ENCODE measurements around the gene RING1.
A peak's percentile ranks its signal among the peaks of the same experiment; 100 is the strongest.

Gene RING1

DNA sequence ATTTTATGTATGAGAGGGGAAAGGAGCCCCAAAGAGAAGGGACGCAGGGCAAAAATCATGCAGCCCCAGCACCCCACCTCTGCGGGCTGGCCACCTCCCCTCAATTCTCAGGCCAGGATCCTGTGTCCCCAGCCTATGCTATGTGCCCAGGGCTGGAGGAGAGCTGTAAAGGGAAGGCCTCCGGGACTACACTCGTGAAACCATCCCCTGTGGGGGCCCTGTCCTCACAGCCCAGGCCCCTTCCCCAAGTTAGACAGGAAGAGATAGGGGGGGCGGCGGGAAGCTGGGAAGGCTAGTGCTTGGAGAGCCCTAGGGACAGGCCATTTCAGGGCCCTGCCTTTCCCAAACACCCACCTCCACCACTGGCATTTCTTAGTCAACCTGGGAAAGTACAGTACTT is 14.7 kb upstream of the RING1 start:
- no peak for DNase-seq

DNA sequence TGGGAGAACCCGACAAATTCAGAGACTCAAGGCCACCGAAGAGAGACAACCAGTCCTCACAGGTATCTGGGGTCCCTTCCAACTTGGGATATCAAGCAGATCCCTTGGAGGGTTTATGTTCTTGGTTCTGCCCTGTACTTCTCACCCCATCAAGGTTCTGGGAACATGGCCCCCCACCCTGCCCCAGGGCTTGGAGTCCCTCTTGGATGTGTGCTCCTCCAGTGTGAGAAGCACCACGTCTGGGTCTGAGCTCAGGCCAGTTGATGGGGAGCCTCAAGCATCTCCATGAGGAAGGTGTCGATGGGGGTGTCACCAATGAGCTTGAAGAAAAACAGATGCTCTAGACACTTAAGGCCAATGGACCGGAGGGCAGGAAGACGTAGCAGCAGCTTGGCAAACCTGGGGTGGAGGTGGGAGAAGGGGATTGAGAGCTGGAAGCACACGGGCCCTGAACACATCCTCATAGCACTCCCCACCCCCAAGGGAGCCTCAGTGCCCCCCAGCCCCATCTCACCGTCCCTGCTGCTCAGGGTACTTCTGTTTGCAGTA is 13.8 kb upstream of the RING1 start:
- no peak for DNase-seq

DNA sequence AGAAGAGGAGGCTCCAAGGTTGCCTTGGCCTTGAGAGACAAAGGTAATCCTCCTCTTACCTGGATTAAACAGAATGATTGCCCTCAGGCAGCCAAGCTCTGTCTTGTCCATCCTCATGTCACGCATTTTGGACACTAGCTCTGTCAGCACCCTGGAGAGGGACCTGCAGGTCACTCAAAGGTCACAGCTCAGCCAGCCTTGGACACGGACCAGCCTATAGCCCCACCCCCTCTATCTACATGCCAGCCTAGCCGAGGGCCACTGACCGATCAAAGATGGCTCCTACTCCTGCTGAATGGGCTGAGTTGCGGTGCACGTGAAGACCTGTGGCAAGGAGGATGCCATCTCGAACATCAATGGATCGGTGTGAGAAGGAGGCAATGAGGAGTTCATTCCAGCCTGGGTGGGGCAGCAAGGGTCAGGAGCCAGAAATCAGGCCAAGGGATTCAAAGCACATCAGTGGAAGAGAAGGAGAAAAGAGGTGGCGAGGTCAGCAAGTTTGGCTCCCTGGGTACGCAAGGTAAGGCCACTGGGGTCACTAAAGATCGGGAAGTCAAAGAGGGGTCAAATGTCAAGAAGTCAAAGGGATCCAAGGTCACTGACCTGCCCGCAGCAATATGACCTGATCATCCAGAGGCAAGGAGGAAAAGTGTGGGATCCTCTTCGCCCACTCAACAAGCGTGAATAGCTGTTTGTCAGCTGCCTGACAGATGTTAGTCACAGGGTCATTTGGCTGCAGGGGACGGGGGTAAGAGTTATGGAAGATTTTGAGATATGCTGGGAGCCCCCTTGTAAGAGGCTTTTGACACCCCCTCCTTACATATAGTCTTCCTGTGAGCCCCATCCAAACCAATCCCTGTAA is 12.8 kb upstream of the RING1 start:
- no peak for DNase-seq

DNA sequence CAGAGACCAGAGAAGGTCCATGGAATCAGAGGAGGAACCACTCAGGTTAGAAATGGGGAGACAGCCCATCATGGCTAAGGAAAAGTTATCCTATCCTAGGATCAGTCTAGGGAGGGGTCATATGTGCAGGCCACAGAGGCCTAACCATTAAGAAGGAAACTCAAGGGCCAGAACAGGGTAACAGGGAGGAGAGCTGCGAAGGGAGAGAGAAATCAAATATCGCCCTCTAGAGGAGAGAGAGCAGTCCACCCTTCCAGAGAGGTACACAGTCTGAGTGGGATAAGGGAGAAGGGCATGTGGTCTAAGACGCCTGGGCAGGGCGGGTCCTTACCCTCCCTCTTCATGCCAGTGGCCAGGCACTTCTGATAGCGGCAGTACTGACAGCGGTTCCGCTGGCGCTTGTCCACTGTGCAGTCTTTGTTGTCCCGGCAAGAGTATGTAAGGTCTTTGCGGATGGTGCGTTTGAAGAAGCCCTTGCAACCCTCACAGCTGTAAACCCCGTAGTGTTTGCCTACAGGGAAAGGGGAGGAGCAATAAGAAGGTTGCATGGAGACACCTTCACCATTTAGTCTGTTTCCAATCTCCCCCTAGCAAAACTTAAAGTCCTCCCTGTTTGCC is 10.8 kb upstream of the RING1 start:
- DNase-seq, result peak; percentile 30

DNA sequence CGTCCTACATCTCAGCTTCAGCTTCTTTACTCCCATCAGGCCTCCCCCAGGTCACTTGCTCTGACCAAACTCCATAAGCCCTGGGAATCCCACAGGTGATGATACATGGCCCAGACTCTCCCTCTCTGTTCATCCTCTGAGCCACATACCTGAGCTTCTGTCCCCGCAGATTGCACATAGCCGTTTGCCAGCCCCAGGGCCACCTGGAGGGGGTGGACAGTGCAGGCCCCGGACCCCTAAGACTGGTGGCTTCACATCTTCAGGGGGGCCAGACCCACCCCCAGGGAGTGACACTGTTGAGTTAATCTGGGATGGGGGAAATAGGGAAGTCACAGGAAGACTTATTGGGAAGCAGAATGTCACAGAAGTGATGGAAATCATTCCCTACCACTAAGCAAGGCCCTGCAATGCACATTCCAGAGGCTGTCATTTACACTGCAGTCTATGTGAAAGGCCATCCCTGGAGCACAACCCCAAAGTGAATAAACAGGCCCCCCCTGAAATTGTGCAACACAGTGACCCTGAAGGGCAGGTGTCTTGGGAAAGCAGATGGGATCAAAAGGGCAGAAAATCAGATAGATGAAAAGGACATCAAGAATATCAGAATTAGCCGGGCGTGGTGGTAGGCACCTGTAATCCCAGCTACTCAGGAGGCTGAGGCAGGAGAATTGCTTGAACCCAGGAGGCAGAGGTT is 10.0 kb upstream of the RING1 start:
- DNase-seq, result no peak

DNA sequence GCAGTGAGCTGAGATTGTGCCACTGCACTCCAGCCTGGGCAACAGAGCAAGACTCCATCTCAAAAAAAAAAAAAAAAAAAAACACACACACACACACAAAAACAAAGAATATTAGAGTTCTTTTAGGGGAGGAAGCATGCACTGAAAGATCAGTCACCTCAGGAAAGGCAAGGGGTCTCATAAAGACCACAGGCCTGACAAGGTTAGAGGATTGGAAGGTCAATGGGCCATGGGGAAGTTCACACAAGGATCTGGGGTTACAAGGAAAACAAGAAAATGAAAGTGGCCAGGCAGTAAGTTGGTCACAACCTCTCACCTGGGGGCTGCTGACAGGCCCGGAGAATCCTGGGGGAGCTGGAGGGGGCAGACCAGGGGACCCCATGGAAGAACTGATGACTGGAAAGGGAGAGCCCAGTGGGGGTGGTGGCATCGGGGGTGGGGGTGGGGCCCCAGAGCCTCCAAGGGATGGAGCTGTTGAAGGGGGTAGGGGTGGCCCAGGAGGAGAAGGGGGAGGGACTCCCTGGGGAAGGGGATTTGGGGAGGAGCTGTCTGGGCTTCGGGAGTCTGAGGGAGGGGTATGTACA is 9.4 kb upstream of the RING1 start:
- no peak for DNase-seq

DNA sequence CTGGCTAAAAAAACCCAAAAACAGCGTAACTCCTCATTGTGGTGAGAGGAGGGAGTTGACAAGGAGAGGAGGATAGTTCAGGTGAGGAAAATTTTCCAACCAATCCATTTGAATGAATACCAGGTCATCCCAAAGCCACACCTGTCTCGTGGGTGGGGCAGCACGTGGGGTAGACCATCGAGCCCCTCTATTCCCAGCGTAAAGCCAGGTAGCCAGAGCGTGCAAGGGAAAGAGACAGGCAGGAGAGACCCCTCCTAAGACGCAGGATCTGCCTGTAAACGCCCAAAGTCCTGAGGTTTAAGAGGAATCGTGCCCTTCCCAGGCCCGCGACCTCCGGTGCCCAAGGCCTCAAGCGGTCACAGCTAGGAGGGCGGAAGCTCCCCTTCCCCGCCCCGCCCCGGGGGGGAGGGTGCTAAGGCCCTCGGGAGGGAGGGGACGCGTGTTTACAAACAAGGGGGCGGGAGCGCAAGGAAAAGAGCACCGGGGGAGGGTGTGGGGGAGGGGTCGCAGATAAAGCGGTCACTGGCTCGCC is 8.5 kb upstream of the RING1 start:
- DNase-seq, result no peak

DNA sequence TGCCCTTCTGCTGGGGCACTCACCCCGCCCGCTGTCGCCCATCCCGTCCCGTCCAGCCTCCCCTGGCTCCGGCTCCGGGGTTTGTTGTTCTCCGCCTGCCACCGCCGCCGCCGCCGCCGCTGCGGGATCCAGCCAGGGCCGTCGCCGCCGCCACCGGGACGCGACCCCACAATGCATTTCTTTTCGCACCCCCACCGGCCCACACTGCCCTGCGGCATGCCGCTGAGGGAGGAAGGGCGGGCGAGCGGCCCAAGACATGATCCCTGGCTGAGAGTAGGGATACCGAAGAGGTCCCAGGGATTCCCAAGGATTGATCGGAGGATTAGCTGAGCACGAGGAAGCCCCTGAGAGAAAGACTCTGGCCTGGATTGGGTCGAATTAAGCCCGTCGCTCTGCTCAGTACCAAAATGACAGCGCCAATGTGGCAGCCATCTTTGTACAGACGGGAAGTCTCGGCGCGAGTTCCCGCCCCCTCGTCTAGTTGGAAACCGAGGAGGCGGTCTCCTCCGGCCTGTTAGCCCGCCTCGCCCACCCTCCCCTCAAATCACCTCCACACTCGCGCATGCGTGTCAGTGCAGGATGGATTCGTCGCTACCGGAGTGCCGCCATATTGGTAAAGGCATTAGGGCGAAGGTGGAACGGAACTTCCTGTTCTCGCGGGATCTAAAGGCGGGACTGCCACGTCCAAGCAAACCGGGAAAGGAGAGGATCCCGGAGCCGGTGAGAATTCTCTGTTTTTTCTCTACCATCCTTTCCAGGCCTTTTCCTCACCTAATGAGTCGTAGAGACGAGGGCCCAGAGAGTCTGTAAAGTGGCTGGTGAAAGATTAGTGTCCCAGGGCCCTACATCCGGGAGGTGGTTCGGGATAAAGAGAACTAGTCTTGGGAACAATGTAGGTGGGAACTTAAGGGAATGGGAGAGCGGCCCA is 7.8 kb upstream of the RING1 start, which contains the start of the genes RXRB and SLC39A7:
RXRB (minus strand) TSS at position 447 of the 928 bp plus-strand sequence; CDS start at position 258, 189 bp downstream.
SLC39A7 (plus strand) TSS at position 649 of the 928 bp plus-strand sequence. CDS start 379 bp downstream, outside the sequence.
- DNase-seq, result peak; percentile 92

DNA sequence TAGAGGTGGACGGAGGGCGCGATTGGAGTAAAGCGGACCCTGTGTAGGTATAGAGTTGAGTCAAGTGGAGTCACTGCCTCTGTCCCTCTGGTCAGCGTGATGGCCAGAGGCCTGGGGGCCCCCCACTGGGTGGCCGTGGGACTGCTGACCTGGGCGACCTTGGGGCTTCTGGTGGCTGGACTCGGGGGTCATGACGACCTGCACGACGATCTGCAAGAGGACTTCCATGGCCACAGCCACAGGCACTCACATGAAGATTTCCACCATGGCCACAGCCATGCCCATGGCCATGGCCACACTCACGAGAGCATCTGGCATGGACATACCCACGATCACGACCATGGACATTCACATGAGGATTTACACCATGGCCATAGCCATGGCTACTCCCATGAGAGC is 7.2 kb upstream of the RING1 start:
- no peak for DNase-seq

DNA sequence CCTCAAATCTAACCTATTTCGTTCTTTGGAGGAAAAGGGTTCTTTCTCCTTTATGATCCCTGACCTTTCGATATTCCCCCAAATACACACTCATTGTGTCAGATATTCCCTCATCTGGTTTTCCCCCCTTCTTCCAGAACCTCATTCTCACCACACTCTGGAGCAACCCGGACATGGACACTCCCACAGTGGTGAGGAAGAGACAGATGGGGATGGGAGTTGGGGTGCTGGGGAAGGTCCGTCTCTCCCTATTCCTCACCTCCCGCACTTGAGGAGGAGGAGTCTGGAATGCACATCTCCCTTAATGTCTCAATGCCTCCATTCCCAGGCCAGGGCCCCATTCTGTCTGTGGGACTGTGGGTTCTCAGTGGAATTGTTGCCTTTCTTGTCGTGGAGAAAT is 6.4 kb upstream of the RING1 start:
- DNase-seq, result no peak

DNA sequence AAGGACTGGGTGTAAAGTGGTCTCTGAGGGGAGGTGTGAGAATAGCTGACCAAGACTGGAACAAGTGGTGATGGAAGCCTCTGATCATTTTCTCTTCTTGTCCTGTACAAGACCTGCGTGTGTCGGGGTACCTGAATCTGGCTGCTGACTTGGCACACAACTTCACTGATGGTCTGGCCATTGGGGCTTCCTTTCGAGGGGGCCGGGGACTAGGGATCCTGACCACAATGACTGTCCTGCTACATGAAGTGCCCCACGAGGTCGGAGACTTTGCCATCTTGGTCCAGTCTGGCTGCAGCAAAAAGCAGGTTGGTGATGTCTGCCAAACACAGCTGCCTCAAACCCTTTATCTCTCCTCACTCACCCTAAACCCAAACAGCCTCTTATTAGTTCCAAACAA is 5.5 kb upstream of the RING1 start:
- no peak for DNase-seq

DNA sequence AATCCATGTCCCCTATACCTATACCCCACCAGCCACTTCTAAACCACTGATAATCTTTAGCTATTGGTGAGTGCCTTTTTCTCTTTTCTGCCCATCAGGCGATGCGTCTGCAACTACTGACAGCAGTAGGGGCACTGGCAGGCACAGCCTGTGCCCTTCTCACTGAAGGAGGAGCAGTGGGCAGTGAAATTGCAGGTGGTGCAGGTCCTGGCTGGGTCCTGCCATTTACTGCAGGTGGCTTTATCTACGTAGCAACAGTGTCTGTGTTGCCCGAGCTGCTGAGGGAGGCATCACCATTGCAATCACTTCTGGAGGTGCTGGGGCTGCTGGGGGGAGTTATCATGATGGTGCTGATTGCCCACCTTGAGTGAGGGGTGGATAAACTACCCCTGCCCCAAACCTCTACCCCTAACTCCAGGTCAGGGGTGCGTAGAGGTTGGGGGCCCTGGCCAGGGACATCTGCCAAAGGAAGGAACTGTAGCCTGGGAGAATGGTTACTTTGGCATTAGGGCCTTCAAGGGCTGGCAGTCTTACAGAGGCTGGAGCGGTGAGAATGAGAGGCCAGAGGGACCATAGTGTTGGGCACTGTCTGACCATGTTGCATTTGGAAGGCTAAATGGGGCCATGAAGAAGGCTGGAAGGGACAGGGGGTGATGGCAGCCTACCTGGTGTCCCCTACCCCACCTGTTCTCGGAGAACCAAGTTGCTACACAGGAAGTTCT is 4.7 kb upstream of the RING1 start:
- DNase-seq, result no peak

DNA sequence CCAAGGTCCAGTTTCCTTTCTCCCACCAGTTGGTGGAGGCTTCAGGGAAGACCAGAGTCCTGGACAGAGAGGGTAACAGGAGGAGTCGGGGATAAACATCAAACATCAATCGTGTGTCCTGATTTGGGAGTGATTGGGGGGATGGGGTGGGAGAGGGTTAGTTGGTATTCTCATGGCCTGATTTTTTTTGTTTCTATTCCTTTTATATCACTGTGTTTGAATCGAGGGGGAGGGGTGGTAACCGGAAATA is 4.2 kb upstream of the RING1 start:
- no peak for DNase-seq

DNA sequence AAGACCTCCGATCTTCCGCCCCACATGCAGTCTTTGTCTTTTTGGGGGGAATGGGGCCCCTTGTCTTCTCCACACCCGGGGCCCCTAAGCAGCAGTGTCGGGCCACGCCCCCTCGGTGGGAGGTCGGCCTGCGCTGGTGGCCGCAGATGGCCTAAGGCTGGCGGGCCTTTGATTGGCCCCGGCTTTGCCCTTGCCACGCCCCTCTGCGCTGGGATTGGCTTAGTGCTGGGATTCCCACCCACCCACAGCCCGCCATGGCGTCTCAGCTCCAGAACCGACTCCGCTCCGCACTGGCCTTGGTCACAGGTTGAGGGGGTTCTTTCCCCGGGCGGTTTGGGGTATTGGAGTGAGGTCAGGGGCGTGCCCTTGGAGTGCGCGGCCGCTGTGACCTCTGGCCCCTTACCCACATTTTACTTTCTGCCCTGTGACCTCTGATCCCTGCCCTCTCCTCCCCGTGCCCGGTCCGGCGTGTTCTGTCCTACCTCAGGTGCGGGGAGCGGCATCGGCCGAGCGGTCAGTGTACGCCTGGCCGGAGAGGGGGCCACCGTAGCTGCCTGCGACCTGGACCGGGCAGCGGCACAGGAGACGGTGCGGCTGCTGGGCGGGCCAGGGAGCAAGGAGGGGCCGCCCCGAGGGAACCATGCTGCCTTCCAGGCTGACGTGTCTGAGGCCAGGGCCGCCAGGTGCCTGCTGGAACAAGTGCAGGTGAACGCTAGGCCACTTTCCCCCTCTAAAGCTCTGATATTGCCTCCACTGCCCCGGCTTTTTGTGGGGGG is 3.7 kb upstream of the RING1 start, which contains the start of gene HSD17B8:
HSD17B8 (plus strand) TSS at position 241 of the 776 bp plus-strand sequence; CDS start at position 255, 14 bp downstream.
- peak; percentile 81 for DNase-seq

DNA sequence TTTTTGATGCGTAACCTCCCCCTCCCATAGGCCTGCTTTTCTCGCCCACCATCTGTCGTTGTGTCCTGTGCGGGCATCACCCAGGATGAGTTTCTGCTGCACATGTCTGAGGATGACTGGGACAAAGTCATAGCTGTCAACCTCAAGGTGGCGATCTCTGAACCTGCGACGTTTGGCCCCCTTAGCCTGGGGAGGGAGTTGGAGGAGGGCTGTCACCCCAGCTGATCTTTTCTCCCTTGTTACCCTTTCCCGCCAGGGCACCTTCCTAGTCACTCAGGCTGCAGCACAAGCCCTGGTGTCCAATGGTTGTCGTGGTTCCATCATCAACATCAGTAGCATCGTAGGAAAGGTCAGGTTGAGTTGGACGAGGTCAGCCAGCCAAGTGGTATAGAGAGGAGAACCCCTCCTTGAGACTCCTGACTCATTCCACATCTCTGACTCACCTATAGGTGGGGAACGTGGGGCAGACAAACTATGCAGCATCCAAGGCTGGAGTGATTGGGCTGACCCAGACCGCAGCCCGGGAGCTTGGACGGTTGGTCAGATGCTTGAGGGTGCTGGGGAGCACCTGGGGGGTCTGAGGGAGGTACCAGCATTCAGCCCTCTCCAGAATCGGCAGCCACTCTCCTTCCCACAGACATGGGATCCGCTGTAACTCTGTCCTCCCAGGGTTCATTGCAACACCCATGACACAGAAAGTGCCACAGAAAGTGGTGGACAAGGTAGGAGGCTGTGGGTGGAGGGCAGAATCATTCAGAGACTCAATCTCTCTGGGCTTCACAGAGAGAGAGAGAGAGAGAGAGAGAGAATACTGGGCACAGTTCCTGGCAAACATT is 2.9 kb upstream of the RING1 start:
- DNase-seq, result no peak

DNA sequence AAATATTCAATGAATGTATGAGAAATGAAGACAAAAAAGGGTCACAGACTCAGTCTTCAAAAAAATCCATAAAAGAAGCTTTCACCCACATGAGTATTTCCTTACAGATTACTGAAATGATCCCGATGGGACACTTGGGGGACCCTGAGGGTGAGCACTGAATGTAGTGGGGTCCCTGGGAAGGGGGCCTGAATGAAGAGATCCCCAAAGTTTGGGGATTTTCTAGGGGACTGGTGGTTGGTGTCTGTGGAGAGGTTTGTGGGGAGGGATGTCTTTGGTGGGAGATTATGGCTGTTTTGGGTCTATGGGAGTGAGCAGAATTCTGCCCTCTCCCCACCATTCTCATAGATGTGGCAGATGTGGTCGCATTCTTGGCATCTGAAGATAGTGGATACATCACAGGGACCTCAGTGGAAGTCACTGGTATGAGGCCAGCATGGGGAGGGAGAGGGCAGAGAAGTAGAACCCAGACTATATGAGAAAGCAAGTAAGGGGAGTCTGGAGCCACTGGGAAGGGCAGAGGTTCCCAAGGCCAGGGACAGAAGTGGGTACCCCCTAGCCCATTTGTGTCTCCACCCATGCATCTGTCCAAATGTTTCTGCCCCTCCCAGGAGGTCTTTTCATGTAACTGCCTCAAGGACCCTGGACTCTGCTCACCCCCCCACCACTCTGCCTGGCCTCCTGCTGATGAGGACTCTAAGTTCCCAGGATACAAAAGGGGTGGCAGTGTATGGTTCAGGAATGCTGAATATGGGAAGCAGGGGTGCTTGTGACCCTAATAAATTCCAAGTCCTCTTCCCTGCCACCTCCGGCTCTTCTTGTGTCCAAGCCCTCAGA is 2.1 kb upstream of the RING1 start:
- DNase-seq, result no peak

DNA sequence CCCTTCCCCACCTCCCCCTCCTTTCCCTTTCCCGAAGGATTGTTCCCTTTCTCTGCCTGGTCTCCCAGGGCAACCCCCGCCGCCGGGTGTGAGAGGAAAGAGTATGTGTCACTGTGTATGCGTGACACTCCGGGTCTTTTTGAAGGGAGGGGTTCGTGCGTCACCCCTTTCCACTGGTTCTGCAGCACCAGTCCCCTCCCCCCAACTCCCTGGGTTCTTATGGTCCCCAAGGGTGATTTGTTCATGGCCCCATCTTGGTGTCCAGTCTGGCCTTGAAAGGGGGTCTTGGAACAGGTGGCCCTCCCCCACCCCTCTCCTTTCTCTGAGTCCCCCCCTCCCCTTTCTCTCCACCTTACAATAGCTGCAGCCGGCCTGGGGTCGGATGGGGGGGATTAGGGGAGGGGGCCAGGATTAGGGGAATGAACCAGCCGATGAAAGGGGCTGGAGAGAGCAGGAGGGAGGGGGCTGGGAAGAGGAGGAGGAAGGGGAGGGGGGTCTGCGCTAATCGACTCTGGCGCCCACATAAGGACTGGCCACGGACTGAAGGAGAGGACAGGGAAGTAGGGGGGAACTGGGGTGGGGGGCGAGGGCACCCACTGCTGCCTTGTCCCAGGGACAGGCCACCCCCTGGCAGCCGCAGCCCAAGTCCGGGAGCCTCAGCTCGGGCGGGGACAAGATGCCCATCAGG is 1.3 kb upstream of the RING1 start:
- DNase-seq, result no peak

All from DMS 273 treated with DMSO at 0.1 percent for 48 hours (cell line).